DMS53 treated with DMSO at 0.1 percent for 48 hours (cell line): ENCODE data around the gene TOX3.

ENCODE experiments used
- DNase-seq: peaks from one replicate; lab custom pipeline; 2025; ENCODE audit not compliant: unreplicated experiment; lab: John Stamatoyannopoulos, UW

TOX3 gene

DNA sequence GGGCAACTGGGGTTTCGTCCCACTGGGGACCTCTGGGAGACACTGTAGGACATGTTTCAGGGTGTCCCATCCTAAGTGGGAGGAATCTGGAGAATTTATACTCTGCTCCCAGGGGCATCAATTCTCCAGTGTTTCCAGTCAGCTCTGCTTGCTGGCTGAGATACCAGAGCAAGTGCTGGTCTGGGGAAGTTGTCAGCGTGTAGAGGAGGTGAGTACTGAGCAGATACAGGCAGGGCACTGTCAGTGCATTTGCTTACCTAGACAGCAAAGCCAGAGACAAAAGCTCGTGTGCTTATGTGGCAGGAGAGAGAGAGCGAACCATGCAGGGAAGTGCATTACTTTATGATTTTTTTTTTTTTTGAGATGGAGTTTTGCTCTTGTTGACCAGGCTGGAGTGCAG lies 20.2 kb upstream of the TOX3 start:
- no peak for DNase-seq

DNA sequence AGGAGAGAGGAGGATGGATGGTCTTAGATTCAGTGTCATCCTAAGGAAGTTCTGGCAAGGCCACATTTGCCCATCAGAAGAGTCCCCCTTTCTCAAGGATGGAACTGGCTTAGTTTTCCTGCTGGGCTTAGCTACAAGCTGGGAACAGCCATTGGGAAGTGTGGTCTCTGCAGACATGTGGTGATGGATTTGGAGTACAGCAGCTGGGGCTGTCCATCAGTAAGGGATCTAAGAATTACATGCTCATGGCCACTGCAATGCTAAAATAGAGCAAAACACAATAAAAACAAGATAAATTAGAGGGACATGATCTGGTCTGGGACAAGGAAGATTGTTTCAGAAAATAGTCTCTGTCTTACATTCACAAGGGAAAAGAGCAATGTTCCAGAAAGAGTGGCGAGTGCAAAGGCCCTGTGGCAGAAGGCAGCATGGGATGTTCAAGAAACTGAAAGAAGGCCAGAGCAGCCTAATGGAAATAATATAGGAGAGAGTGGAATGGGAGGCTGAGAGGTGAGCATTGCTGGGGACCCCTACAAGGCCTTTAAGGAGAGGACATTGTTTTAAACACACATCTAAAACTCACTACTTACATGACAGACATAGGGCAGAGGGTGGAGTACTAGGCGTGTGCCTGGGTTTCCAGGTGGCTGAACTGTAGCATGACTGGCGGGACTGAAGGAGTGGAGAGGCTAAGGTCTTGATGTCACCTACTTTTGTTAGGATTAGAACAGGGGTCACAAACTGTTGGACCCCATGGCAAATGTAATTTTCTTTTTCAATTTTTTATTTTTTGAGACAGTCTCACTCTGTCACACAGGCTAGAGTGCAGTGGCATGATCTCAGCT lies 17.0 kb upstream of the TOX3 start:
- DNase-seq, result no peak

DNA sequence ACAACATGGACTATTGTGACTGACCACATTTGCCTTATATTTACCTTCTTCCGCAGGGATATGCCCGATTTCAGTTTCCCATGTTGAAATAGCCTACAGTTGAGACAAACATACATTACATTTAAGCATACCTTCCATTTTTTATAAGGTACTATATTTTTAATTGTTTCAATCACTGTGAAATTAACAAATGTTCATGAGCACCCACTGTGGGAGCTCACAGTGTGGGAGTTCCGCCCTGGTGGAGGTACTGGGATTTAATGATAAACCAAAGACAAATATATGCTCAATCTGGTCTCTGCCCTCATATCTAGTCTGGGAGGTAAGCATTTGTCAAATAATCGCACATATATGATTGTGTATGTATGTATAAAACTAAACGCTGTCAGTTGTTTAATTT lies 15.8 kb upstream of the TOX3 start:
- DNase-seq, result no peak

DNA sequence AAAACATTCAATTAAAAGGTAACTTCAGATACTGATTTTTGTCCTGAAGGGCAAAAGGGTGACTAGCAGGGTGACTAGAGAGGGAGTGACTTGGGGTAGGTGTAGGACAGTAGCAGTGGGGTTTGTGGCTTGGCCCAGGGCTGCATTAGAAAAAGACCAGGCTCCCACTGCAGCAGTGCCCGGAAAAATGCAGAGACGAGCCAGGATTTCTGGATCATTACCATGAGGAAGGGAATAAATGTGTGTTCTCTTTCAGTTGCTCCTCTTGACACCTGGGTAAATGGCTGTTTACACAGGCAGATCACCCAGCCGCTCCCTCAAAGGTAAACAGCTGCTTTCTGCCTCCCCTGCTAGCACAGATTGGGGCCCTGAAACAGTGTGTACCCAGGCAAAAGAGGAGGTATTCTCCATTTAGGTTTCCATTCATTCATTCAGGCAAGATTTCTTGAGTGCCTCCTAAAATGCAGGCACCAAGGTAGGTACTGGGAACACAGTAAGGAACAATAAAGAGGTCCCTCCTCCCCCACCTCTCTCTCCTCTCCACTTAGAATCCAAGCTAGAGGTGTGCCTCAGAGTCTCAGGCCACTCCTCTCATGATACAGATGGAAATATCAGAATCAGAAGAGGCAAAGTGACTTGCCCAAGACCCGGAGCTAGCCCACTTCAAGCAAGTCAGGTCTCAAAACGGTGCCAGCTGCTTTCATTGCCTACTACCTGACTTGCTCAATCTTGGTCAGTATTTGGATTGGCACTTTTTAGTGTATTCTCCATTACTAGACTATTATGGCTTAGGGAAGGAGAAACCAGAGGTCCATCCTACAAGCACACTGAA lies 15.2 kb upstream of the TOX3 start:
- peak; percentile 92 for DNase-seq

DNA sequence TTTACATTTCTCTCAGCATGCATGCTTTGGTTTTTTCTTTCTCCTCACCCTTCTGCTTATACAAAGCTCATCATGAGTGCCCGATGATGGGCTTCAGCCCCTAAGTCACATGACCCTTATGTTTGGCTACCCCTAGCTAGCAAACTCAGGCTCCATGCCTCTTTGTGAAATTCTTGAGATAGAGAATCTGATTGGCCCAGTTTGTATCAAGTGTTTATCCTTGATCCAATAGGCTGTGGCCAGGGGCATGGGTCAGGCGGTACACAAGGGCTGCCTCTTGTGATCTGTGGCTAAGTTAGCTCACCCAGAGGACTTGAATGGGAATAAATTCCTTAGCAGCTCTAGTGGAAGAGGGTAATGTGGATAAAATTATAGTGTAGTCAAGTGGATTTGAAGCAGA lies 11.5 kb upstream of the TOX3 start:
- no peak for DNase-seq

DNA sequence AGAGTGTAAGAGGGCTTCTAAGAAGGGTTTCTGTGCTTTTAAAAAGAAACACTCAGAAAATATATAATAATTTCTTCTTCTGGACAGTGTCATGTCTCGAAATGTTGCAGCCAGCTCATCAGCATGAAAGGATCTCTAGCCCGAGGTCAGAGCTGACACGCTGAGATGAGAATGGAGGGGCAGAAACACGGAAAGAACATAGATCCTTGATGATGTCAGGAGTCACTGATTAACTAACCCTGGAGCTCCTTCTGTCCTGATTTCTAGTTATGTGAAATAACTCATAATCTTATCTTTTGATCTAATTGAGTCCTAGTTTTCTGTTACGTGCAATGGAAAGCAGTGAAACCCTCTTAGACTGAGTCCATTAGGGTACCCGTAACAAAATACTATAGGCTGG lies 10.3 kb upstream of the TOX3 start:
- DNase-seq, result peak; percentile 88

- DNase-seq, result no peak
Measured at GRCh38 chr16:52556083-52556482, 9.1 kb upstream of the TOX3 start.

DNA sequence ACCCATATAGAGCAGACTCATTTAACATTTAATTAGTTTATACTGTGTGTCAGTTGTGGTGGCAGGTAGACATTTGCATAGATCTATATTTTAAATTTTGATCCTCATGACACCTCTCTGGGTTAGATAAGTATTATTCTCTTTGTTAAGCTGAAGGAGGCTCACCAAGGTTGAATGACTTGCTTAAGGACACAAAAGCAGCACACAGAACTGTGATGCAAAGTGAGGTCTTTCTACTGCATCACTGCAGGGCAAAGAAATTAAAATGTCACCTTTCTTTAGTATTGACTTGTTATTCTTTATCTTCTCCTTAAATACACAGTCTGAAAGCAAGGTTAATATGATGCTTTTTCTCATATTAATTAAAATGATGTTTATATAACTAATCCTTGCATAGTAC lies 8.6 kb upstream of the TOX3 start:
- DNase-seq, result no peak

- DNase-seq, result no peak
Measured at GRCh38 chr16:52554334-52554733, 7.4 kb upstream of the TOX3 start.

GRCh38 chr16:52553322-52553721 lies 6.4 kb upstream of the TOX3 start:
- peak; percentile 23 for DNase-seq

DNA sequence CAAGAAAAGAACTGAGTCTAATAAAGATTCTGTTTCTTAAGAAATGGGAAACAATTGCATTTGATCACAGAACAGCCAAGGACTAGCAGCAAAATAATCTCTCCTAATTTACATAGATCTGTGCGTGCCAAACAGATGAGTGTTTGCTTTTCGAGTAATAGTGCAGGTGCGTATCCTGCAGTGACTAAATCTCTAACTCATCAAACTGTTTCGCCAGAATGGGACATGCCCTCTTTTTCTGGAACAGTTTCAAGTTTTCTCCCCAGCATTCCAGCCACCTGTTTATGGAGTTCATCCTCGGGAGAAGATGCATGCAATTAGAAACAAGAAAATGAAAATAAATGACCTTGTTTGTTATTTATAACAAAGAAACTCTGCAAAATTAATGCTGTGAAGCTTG lies 5.7 kb upstream of the TOX3 start:
- peak; percentile 93 for DNase-seq

DNA sequence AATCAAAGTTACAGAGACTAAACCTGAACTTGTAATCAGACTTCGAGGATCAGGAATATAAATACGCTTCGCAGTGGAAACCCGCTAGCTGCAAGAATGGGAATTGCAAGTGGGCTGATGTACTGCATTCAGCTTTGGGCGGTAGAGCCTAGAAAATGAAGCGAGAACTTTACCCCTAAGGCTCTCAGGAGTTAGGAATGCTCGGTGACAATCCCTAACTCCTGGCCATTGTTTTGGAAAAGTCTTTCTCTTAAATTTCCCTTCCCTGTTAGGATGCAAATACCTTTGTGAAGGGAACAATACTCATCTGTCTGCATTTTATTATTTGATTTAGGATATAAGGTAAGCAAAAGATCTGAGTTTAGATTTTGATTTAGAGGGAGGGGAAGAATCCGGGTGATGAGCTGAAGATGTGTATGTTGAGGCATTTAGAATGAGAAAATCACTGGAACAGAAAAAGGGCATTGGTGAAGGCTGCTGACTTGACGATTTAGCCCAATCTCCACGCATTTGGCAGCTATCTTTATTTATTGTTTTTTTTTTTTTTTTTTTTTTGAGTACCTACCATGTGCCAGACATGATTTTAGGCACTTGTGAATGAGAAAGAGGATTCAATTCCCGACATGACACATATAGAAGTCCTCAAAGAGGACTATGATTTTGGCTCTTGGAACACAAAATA lies 2.2 kb upstream of the TOX3 start:
- DNase-seq, result no peak

GRCh38 chr16:52548261-52549010 lies 1.5 kb upstream of the TOX3 start:
- DNase-seq, result peak; percentile 53

DNA sequence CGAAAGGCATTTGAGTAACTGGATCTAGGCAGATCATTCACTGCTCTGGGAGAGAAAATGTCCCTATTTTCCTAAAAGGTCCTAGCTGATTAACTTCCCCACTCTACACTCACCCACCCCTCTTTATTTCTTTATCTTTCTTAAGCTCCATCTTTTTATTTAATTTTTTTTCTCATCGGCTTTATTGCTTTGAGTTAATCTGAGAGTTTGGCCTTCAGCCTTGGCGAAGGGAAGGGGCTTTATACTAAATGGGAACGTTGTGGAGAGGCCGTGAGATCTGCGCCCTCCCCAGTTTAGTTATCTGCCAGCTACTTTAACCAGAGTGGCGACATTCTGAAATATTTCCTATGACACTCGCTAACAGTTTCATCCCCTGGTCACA lies 882 bp upstream of the TOX3 start:
- DNase-seq, result no peak

DNA sequence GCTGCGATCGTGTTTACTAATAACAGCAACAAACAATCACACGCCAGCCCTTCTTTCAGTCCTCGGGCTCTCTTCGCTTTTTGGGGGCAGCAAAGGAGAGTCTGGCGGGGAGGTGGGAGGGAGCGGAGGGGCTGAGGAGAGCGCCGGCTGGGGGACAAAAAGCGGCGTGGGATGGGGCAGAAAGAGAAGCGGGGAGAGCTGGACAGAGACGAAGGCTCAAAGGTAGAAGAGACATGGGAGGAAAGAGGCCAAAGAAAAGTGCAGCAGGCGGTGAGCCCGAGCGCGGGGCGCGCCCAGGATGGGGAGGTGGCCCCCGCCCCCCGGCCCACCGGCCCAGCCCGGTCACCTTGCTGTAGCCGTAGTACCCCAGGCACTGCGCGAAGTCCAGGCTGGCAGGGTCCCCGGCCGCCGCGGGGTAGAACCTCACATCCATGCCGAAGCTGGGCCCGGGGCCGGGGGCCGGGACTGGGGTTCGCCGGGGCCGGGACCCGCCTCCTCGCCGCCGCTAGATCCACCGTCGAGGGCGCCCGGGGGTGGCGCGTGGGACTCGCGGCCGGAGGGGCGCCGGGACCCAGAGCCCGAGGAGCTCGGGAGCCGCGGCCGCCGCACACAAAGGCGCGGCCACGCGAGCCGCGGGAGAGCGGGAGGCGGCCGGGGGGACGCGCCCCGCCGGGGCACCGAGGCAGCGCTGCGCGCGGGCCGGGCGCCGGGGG lies 496 bp downstream of the TOX3 start:
- no peak for DNase-seq

DNA sequence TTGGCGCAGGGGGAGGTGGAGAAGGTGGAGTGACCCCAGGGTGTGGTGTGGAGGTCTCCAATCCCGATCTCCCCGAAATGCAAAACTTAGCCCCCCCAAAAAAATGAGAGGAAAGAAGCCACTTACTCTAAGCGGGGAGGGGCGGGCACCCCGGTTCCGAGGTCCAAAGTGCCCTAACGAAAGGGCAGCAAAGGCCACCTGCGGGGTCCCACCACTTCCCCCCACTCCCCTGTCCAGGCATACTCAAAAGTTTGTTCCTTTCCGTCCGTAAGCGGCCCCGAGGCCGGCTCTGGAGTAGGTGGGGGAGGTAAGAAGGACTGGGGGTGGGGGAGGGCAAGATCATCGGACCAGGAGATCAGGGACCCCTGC lies 1.1 kb downstream of the TOX3 start:
- no peak for DNase-seq

DNA sequence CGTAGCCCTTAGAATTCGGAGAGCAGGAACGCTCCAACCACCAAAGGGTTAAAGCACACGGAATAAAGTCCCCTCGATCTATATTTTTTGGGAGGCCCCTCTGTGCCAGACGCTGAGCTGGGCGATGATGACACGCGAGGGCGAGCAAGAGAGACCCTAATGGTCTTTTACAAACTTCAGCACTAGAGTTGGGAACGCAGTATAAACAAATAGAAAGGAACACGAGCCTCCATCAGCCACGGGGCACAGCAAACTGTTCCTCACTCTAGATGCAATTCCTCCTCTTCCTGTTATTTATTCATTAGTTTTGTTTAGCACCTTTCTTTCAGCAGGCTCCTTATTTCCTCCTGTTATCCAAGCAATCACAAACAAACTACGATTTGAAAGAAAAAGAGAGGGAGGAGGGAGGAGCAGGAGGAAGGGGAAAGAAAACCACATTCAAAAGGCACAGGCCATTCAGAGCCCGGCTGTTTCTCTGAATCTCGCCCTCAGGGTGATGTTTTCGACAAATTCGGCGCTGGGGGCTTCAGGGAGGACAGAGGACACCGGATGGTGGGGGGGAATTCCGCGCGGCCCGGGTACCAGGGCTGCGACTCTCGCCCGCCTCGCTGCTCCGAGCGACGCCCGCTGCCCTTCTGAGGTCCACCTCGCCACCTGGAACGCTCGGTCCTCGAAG lies 1.6 kb downstream of the TOX3 start:
- DNase-seq, result no peak

DNA sequence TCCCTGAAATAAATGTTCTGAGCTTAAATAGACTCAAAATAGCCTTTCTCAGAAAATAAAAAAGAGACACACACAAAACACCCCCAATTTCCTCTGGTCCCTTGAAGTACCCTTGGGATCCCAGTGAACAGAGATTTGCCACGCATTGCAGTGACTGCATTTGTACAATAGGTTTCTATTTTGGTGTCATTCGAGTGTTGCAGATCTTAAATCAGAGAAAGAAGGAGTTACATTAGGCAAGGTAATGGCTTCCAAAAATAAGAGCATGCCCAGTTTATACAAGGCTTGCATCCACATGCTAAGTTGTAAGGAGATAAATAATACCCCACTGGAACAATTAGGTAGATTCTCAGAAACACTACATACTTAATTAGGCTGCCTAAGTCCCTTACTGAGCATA lies 2.2 kb downstream of the TOX3 start:
- DNase-seq, result no peak

GRCh38 chr16:52543654-52544053 lies 3.3 kb downstream of the TOX3 start:
- DNase-seq, result no peak

GRCh38 chr16:52540910-52541309 lies 6.0 kb downstream of the TOX3 start:
- DNase-seq, result no peak
